ENCODE measurements around the gene IFNA13. TPM values are rescaled to one million over a fixed set of nuclear protein-coding genes. Genes with fewer than 3 reads are reported as not detected.
A peak's percentile ranks its signal among the peaks of the same experiment; 100 is the strongest.

IFNA13 gene
- total RNA-seq, 1 donor from 2014 or later: not detected

DNA sequence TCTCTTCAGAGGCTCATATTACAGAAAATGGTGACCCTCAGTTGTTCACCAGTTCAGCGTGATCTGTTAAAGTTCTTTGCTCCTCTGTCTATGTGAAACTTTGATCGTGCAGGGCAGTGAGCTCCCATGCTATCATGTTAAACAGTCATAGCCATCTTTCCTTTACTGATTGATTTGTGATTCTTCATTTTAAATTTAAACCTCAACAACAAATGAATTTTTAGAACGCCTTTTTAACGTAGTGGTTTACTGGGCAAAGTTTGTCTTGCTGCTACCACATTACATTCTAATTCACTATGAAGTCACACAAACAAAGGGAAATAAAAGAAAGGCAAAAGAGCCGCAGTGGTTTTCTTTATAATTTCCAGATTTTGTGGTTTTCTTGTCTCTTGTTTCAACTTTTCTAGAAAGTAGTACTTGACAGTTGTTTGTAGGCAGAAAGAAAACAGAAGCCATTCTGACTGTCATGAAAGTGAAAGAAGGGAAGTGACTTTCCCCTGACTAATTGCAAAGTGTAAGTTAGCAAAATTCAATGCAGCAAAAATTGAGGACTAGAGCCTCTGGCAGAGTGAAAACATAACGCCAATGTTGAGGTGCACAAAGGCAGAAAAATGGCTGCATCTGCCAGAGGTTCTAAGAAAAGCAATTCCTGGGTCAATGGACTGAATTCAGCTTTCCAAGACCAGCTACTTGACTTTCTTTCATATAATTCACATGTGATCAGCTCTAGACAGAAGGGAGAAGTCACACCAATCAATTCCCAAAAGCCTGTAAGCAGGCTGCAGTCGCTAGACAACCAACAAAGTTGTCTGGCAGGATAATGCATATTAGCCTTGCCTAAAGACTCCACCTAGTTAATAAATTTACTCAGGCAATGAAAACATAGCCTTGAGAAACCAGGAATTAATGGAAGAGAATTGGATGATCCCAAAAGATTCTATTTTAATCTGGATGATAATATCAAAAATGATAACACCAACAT, 10.1 kb downstream of the IFNA13 start:
- DNase-seq (ENCODE audit: low read depth in 2 of 2): no peak

GRCh38 chr9:21350787-21351186, 17.1 kb downstream of the IFNA13 start, which contains the start of gene IFNA6:
Gene IFNA6, minus strand, starts transcription at chr9:21350887. Its CDS starts 0 bp downstream, at chr9:21350887.
- no peak for DNase-seq (ENCODE audit: low read depth in 2 of 2)

DNA sequence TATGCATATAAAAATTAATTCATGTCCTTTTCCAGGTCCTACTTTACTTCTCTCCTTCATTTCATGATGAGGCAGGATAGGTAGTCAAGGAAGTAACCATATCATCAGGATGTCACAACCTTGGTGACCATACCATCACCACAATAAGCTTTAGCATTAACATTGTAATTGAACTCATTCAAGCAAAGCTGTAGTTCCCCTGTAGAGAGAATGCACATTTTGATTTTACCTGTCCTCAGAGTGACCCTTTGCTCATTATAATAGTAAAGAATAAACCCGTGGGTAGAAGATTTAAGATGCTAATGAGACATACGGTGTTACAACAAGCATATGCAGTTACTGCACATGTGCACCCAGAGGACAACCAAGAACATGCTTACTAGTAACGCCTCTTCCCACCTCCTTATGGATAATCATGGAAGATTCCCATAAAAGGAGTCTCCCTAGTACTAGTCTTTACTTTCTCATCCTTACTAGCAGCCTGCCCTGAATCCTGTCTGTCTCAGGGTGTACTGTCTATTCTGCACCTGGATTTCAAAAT, 19.4 kb downstream of the IFNA13 start:
- no peak for DNase-seq (ENCODE audit: low read depth in 2 of 2)

GRCh38 chr9:21340735-21341134, 27.1 kb downstream of the IFNA13 start:
- no peak for DNase-seq (ENCODE audit: low read depth in 2 of 2)

DNA sequence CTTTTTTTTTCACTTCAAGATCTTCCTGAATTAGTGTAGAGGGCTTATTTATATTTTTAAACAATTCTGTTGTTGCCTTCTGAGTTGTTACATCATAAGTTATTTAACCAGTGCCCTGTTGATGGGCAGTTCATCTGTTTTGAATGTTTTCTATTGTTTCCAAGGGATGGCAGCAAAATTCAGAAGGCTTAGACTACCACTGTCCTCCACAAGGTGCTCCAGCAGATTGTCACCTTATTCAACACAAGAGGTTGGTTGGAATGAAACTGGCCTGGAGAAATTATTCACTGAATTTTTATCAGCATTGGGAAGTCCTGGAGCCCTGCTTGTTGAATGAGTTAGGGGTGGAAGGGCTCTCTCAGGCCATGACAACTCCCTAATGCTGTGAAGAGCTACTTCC, 31.4 kb downstream of the IFNA13 start:
- no peak for DNase-seq (ENCODE audit: low read depth in 2 of 2)

DNA sequence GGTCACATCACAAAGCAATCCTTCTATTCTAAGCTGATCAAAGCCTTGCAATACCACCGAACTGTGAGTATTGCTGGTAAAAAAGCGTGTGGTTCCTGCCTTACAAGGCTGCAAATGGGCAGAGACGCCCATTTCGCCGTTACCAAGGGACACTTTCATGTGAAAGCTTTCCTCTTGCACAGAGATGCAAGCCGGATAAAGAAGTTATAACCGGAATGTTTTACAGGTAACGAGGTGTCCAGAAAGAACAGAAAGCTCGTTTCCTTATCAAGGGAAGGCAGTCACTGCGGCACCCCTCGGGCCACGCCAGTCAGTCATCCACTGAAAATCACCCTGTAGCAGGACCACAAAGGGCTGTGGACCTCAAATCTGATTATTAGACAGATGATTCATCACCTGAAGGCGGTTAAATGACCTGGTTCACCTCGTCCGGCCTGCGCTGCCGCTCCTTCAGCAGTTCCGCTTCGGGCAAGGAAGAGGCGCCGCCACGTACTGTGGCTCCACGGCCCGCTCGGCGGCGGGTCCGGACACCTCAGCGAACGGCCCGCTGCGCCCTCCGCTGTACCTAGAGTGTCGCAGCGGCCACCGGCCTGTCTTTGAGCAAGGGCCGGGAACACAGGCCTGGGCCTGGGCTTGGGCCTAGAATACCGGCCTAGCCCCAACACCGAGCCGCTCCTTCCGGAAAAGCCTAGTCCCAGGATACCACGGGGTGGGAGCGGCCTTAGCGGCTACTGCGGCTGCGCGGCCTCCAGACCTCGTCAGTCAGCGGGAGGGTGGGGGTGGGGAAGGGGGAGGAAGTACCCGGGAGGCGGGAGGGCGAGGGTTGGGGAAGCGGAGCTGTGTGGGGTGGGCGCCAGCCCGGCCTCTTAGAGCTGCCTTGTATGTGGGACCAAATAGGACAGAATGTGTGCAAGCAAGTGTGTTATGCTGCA, 32.9 kb downstream of the IFNA13 start, which contains the start of gene KLHL9:
TSS of gene KLHL9 (minus strand) at position 704 of the 932 bp plus-strand sequence. CDS start at position 159, 545 bp downstream.
- DNase-seq (ENCODE audit: low read depth in 2 of 2): peak; percentile 82 to 92

DNA sequence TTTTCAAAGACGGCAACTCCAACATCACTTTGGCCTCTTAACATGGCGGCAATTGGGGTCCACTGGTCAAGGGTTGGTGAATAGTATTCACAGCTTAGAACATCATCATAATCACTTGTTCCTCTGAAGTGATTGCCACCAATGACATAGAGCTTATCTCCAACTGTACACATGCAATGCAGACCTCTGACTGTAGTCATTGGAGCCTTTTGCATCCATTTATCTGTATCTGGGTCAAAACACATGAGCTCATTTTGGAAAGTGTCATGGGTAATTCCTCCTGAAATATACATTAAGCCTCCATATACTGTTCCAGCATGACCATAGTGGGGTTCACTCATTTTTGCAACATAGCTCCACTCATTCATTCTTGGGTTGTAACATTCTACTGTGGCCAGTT, 34.6 kb downstream of the IFNA13 start:
- no peak for DNase-seq (ENCODE audit: low read depth in 2 of 2)

GRCh38 chr9:21331676-21332402, 36.0 kb downstream of the IFNA13 start:
- DNase-seq (ENCODE audit: low read depth in 2 of 2): peak in 1 of 2 donors; percentile 2

GRCh38 chr9:21326526-21327139, 41.2 kb downstream of the IFNA13 start:
- DNase-seq (ENCODE audit: low read depth in 2 of 2): peak; percentile 42 to 59

- DNase-seq (ENCODE audit: low read depth in 2 of 2): peak in 1 of 2 donors; percentile 31
Measured at GRCh38 chr9:21324047-21324446, 43.8 kb downstream of the IFNA13 start.

DNA sequence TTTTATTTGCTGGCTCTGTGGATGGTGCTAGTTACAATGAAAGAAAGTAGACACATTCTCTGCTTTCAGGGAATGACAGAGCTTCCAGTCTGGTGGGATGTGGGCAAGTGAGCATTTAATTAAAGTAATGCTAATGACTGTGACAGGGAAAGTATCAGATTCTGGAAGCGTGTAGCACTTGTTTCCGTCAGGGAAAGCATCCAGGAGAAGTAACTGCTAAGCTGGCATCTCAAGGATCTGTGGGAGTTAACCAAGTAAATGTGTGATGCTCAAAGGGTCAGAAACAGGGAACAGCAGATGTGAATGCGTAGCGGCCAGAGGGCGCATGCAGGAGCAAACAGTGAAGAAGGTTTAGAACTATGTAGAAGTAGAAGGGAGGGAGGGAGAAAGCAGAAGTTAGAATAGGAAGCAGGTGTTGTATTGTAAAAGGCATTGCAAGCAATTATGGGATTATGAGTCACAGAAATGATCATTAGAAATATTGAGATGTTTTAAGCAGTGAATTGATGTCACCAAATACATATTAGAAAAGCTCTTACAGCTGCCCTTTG, 44.9 kb downstream of the IFNA13 start:
- DNase-seq (ENCODE audit: low read depth in 2 of 2): no peak

DNA sequence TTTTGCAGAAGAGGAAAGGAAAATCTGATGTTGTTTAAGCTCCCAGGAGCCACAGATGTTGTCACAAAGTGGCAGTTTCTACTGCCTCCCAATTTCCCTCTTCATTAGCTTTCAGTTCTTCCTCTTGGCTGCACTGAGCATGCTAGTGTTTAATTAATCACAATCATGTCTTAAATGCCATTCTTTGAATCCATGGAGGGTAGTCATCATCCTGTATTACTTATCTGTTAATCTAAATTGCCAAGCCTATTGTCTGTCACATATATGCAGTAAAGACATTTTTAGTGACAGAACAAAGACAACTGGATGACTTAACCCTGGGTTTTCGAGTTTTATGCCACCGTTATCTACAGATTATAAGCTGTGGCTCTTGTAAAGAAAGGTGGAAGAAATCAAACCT, 47.4 kb downstream of the IFNA13 start:
- no peak for DNase-seq (ENCODE audit: low read depth in 2 of 2)

- peak; percentile 66 to 85 for DNase-seq (ENCODE audit: low read depth in 2 of 2)
Measured at GRCh38 chr9:21317956-21318923, 49.6 kb downstream of the IFNA13 start.

Other genes with a start within 250 kb of the IFNA13 start
- not detected in 2 replicates for gene IFNW1, start 226.2 kb downstream of the IFNA13 start, total RNA-seq
- not detected in 2 replicates for gene IFNA21, start 201.4 kb downstream of the IFNA13 start, total RNA-seq
- not detected in 2 replicates for gene IFNA4, start 180.5 kb downstream of the IFNA13 start, total RNA-seq
- not detected in 2 replicates for gene IFNA7, start 165.9 kb downstream of the IFNA13 start, total RNA-seq
- gene IFNA10, start 160.9 kb downstream of the IFNA13 start, total RNA-seq: not detected in 2 replicates
- gene IFNA16, start 150.7 kb downstream of the IFNA13 start, total RNA-seq: not detected in 2 replicates
- gene IFNA17, start 139.8 kb downstream of the IFNA13 start, total RNA-seq: not detected in 2 replicates
- not detected in 2 replicates for gene IFNA14, start 128.1 kb downstream of the IFNA13 start, total RNA-seq
- gene IFNA5, start 62.7 kb downstream of the IFNA13 start, total RNA-seq: not detected in 2 replicates
- 26.8 and 36.4 TPM in 2 replicates for gene KLHL9, start 32.7 kb downstream of the IFNA13 start, total RNA-seq
- not detected in 2 replicates for gene IFNA6, start 17.2 kb downstream of the IFNA13 start, total RNA-seq
- gene IFNA2, start 17.3 kb upstream of the IFNA13 start, total RNA-seq: not detected in 2 replicates
- not detected in 2 replicates for gene IFNA8, start 41.1 kb upstream of the IFNA13 start, total RNA-seq
- gene IFNA1, start 72.4 kb upstream of the IFNA13 start, total RNA-seq: not detected in 2 replicates
- gene IFNE, start 114.3 kb upstream of the IFNA13 start, total RNA-seq: under 0.01 TPM in 1 of 2 replicates, not detected in the other